Spleen (tissue), 7 donors: Measurements from ENCODE around the gene NDC80.

ENCODE experiments used
- POLR2A ChIP-seq, 3 donors: fragments of 450-650 bp; IDR thresholded peaks; one replicate each; pipeline ENCODE4 v1.5.1; 2017; ENCODE audit warnings: antibody characterized with exemption in 3 of 3, mild to moderate bottlenecking in 1 of 3
- POLR2AphosphoS5 ChIP-seq, 3 donors: sonication (generic); formaldehyde crosslinking; IDR thresholded peaks; one replicate each; pipeline ENCODE4 v1.5.1; 2017; ENCODE audit warnings: antibody characterized with exemption in 3 of 3
- TF ChIP-seq, protein P1 (sequence below), 11 experiments: fragments of 200-600 bp in 7 of 11; fragments of 450-650 bp in 4 of 11; sonication (generic) in 4 of 11; IDR thresholded peaks in 8 of 11; conservative IDR thresholded peaks in 3 of 11; 1 replicate in 7 of 11; 2 replicates in 4 of 11; pipeline versions ENCODE4 v1.4.0 to v1.8.0; 2016 to 2021; ENCODE audit warnings: antibody characterized with exemption in 11 of 11, inconsistent platforms in 4 of 11, mild to moderate bottlenecking in 1 of 11
- donor health status: DM: no; HTN: no; CAD: no; lungs with moderate emphysema.
- donor health status: DM: no; HTN: no; CAD: no.
- donor health status: DM: no; HTN: no; CAD: no.

DNA sequence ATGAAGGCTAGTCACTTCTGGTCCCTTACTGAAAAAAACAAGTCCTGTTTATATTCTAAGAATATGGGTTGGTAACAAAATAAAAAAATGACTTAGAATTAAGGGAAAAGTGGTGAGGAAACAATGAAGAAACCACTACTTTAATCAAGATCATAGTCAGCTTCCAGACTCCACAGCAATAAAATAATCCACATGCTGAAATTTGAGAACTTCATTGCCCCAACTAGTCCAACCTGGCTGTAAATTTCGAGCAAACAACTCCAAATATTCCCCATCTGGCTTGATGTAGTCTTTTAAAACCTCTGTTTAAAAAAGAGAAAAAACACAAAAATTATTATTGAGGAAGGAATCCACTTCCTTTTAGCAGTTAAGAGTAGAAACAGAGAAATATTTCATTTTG, 32.5 kb upstream of the NDC80 start:
- no peak for TF ChIP-seq POLR2A (IDR thresholded peaks at IDR 0.05)
- TF ChIP-seq, protein P1, sequence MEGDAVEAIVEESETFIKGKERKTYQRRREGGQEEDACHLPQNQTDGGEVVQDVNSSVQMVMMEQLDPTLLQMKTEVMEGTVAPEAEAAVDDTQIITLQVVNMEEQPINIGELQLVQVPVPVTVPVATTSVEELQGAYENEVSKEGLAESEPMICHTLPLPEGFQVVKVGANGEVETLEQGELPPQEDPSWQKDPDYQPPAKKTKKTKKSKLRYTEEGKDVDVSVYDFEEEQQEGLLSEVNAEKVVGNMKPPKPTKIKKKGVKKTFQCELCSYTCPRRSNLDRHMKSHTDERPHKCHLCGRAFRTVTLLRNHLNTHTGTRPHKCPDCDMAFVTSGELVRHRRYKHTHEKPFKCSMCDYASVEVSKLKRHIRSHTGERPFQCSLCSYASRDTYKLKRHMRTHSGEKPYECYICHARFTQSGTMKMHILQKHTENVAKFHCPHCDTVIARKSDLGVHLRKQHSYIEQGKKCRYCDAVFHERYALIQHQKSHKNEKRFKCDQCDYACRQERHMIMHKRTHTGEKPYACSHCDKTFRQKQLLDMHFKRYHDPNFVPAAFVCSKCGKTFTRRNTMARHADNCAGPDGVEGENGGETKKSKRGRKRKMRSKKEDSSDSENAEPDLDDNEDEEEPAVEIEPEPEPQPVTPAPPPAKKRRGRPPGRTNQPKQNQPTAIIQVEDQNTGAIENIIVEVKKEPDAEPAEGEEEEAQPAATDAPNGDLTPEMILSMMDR (IDR thresholded peaks at IDR 0.05 in 8 of 11, conservative IDR thresholded peaks at IDR 0.05 in 3 of 11): no peak
- no peak for TF ChIP-seq POLR2AphosphoS5 (IDR thresholded peaks at IDR 0.05)
